Measurements from ENCODE around the gene PREPL.

GRCh38 chr2:44388877-44389276 lies 27.6 kb upstream of the PREPL start:
- TF ChIP-seq CTCF (IDR thresholded peaks at IDR 0.05) (no peak), EP300 (IDR thresholded peaks at IDR 0.05) (no peak), POLR2A (IDR thresholded peaks at IDR 0.05; ENCODE audit: low read depth) (no peak), POLR2AphosphoS5 (IDR thresholded peaks at IDR 0.05) (no peak)
